Left lung (tissue), 10 donors: ENCODE measurements around the gene ZBTB7B. TPM values are rescaled to one million over a fixed set of nuclear protein-coding genes. Genes with fewer than 3 reads are reported as not detected.

Experiments used
- ATAC-seq: fragments of 200-7000 bp; cut with Tn5 transposase; one replicate; pipeline ENCODE4 v1.9.1; 2020; ENCODE audit warnings: moderate library complexity
- DNase-seq, 4 donors: peaks; one replicate each; pipeline ENCODE4 v3.0.0-alpha.2; 2013 to 2020
- H3K27ac ChIP-seq, 2 donors: fragments of 200-600 bp; sonication (generic) in 1 of 2; one replicate each; pipeline versions ENCODE4 v1.5.0 to v1.8.0; 2020 to 2021
- H3K27me3 ChIP-seq, 2 donors: fragments of 200-600 bp; sonication (generic) in 1 of 2; one replicate each; pipeline versions ENCODE4 v1.5.0 to v1.8.0; 2020 to 2021
- H3K36me3 ChIP-seq, 2 donors: fragments of 200-600 bp; sonication (generic) in 1 of 2; one replicate each; pipeline versions ENCODE4 v1.5.0 to v1.8.0; 2020 to 2021
- H3K4me1 ChIP-seq, 2 donors: fragments of 200-600 bp; one replicate each; pipeline ENCODE4 v1.8.0; 2021
- H3K4me3 ChIP-seq, 2 donors: fragments of 200-600 bp; sonication (generic) in 1 of 2; one replicate each; pipeline versions ENCODE4 v1.5.0 to v1.8.0; 2020 to 2021; ENCODE audit warnings: mild to moderate bottlenecking in 1 of 2
- H3K9me3 ChIP-seq, 2 donors: fragments of 200-600 bp; sonication (generic) in 1 of 2; one replicate each; pipeline versions ENCODE4 v1.5.0 to v1.8.0; 2020 to 2021
- CTCF ChIP-seq, 2 donors: fragments of 200-600 bp; sonication (generic) in 1 of 2; IDR thresholded peaks; one replicate each; pipeline versions ENCODE4 v1.5.0 to v1.8.0; 2021; ENCODE audit warnings: antibody characterized with exemption in 2 of 2
- intact Hi-C, 2 donors: fragments of 100-400 bp; cut with DNase I; formaldehyde crosslinking; loops; one replicate each; pipeline versions ENCODE4 v1.11.2 to v1.14.2; 2022
- polyA plus RNA-seq, 6 donors: library from polyadenylated mRNA; unstranded; fragments of 120-200 nt; gene quantifications; one replicate each; pipeline ENCODE4 v1.2.1, GENCODE V29; 2013; ENCODE audit not compliant: insufficient read length in 6 of 6
- total RNA-seq, 2 donors: library from RNA; stranded (reverse); fragmentation: NEBNext Ultra II Directional; extraction: Animal tissue kit (Norgen Biotek cat#: 25700); gene quantifications; one replicate each; pipeline ENCODE4 v1.2.1, GENCODE V29; 2021
- donor health status: DM: no; HTN: yes; CAD: no.
- donor health status: DM: no; HTN: no; CAD: no.

Gene ZBTB7B
- total and polyA plus RNA-seq, 8 donors = 14.4 to 104 (median 19.0) TPM

GRCh38 chr1:155017041-155017945, 14.7 kb downstream of the ZBTB7B start:
- DNase-seq = peak in 3 of 4 donors; percentile 90 to 97 (median 92)
- intact Hi-C loops = no loop called here
- H3K4me3 ChIP-seq = peak overlapping the region; percentile 26 to 36
- H3K4me1 ChIP-seq = peaks cover 24 to 67% of the 10 kb centered on the region in 2 donors
- ATAC-seq = peak; percentile 91
- no peaks in the 10 kb centered on the region for H3K9me3 ChIP-seq
- peak overlapping the region; percentile 74 to 78 for H3K27ac ChIP-seq
- peaks cover 0 to 56% of the 10 kb centered on the region in 2 donors for H3K36me3 ChIP-seq
- no peaks in the 10 kb centered on the region for H3K27me3 ChIP-seq
- peak; percentile 96 to 99 for TF ChIP-seq CTCF (IDR thresholded peaks at IDR 0.05)

- peaks cover 20 to 65% of the 10 kb centered on the region in 2 donors for H3K4me1 ChIP-seq
- peak overlapping the region in 1 of 2 donors; percentile 36 for H3K4me3 ChIP-seq
- no peak for TF ChIP-seq CTCF (IDR thresholded peaks at IDR 0.05)
- intact Hi-C loops = no loop called here
- no peaks in the 10 kb centered on the region for H3K27me3 ChIP-seq
- H3K27ac ChIP-seq = peak overlapping the region; percentile 74 to 78
- no peak for DNase-seq
- no peak for ATAC-seq
- no peaks in the 10 kb centered on the region for H3K9me3 ChIP-seq
- peaks cover 0 to 56% of the 10 kb centered on the region in 2 donors for H3K36me3 ChIP-seq
Measured at GRCh38 chr1:155017946-155018316, 15.3 kb downstream of the ZBTB7B start.

GRCh38 chr1:155018617-155019348, 16.2 kb downstream of the ZBTB7B start:
- Histone ChIP-seq H3K9me3 (no peaks in the 10 kb centered on the region), H3K4me1 (peaks cover 20 to 57% of the 10 kb centered on the region in 2 donors), H3K27me3 (no peaks in the 10 kb centered on the region), H3K27ac (peak overlapping the region in 1 of 2 donors; percentile 13), H3K36me3 (peaks cover 0 to 55% of the 10 kb centered on the region in 2 donors), H3K4me3 (no peak overlapping the region)
- no peak for DNase-seq
- no peak for ATAC-seq
- intact Hi-C loops = no loop called here
- no peak for TF ChIP-seq CTCF (IDR thresholded peaks at IDR 0.05)

- Histone ChIP-seq H3K27me3 (no peaks in the 10 kb centered on the region), H3K9me3 (no peaks in the 10 kb centered on the region), H3K4me1 (peaks cover 20 to 49% of the 10 kb centered on the region in 2 donors), H3K27ac (no peak overlapping the region), H3K36me3 (peaks cover 0 to 46% of the 10 kb centered on the region in 2 donors), H3K4me3 (no peak overlapping the region)
- ATAC-seq (no peak), DNase-seq (no peak)
- intact Hi-C loops = no loop called here
- no peak for TF ChIP-seq CTCF (IDR thresholded peaks at IDR 0.05)
Measured at GRCh38 chr1:155019377-155020245, 17.0 kb downstream of the ZBTB7B start.
